ENCODE measurements around the gene LNX2.

The LNX2 gene

GRCh38 chr13:27559719-27560118 lies 60.6 kb downstream of the LNX2 start:
- H3K4me1 ChIP-seq (ENCODE audit: low read length): peaks cover under 1% of the 10 kb centered on the region
- no peaks in the 10 kb centered on the region for H4K20me1 ChIP-seq (ENCODE audit: insufficient read depth, low read length)
- H3K4me2 ChIP-seq (ENCODE audit: low read length): no peak overlapping the region
- no peaks in the 10 kb centered on the region for H3K27me3 ChIP-seq (ENCODE audit: low read depth, low read length)
- peaks cover 61% of the 10 kb centered on the region for H3K36me3 ChIP-seq (replicated peaks; ENCODE audit: low read depth, low read length)
- no peak overlapping the region for H3K4me3 ChIP-seq (ENCODE audit: low read length)
- no peak overlapping the region for H3K27ac ChIP-seq (ENCODE audit: low read length)
- no peaks in the 10 kb centered on the region for H3K79me2 ChIP-seq (ENCODE audit: low read length)
- H3K9me3 ChIP-seq (ENCODE audit: insufficient read depth, low read length): no peaks in the 10 kb centered on the region
- H2AFZ ChIP-seq (ENCODE audit: low read depth, low read length): no peak overlapping the region
- no peak for TF ChIP-seq CTCF (IDR thresholded peaks at IDR 0.05; ENCODE audit: low read depth, low read length)
- TF ChIP-seq EZH2phosphoT487 (IDR thresholded peaks at IDR 0.05; ENCODE audit: low read depth): no peak
- H3K9ac ChIP-seq (ENCODE audit: low read length): no peak overlapping the region

- TF ChIP-seq EZH2phosphoT487 (IDR thresholded peaks at IDR 0.05; ENCODE audit: low read depth) (no peak), CTCF (IDR thresholded peaks at IDR 0.05; ENCODE audit: low read depth, low read length) (no peak)
- Histone ChIP-seq H3K27me3 (ENCODE audit: low read depth, low read length) (no peaks in the 10 kb centered on the region), H2AFZ (ENCODE audit: low read depth, low read length) (no peak overlapping the region), H3K4me3 (ENCODE audit: low read length) (no peak overlapping the region), H3K9me3 (ENCODE audit: insufficient read depth, low read length) (no peaks in the 10 kb centered on the region), H3K79me2 (ENCODE audit: low read length) (no peaks in the 10 kb centered on the region), H4K20me1 (ENCODE audit: insufficient read depth, low read length) (no peaks in the 10 kb centered on the region), H3K36me3 (replicated peaks; ENCODE audit: low read depth, low read length) (peaks cover 60% of the 10 kb centered on the region), H3K9ac (ENCODE audit: low read length) (no peak overlapping the region), H3K4me1 (ENCODE audit: low read length) (peaks cover 13% of the 10 kb centered on the region), H3K27ac (ENCODE audit: low read length) (no peak overlapping the region), H3K4me2 (ENCODE audit: low read length) (no peak overlapping the region)
These were observed 64.2 kb downstream of the LNX2 start for GRCh38 chr13:27556109-27556508.

GRCh38 chr13:27551562-27551961 lies 68.8 kb downstream of the LNX2 start:
- no peak overlapping the region for H3K4me2 ChIP-seq (ENCODE audit: low read length)
- peaks cover 67% of the 10 kb centered on the region for H3K36me3 ChIP-seq (replicated peaks; ENCODE audit: low read depth, low read length)
- no peaks in the 10 kb centered on the region for H4K20me1 ChIP-seq (ENCODE audit: insufficient read depth, low read length)
- H2AFZ ChIP-seq (ENCODE audit: low read depth, low read length): no peak overlapping the region
- H3K4me1 ChIP-seq (ENCODE audit: low read length): peaks cover 13% of the 10 kb centered on the region
- no peak overlapping the region for H3K4me3 ChIP-seq (ENCODE audit: low read length)
- H3K27ac ChIP-seq (ENCODE audit: low read length): no peak overlapping the region
- no peak overlapping the region for H3K9ac ChIP-seq (ENCODE audit: low read length)
- no peaks in the 10 kb centered on the region for H3K9me3 ChIP-seq (ENCODE audit: insufficient read depth, low read length)
- TF ChIP-seq CTCF (IDR thresholded peaks at IDR 0.05; ENCODE audit: low read depth, low read length) (no peak), EZH2phosphoT487 (IDR thresholded peaks at IDR 0.05; ENCODE audit: low read depth) (no peak)
- no peaks in the 10 kb centered on the region for H3K79me2 ChIP-seq (ENCODE audit: low read length)
- no peaks in the 10 kb centered on the region for H3K27me3 ChIP-seq (ENCODE audit: low read depth, low read length)

GRCh38 chr13:27549406-27549981 lies 70.8 kb downstream of the LNX2 start:
- H3K27me3 ChIP-seq (ENCODE audit: low read depth, low read length): no peaks in the 10 kb centered on the region
- no peak overlapping the region for H2AFZ ChIP-seq (ENCODE audit: low read depth, low read length)
- peaks cover 9% of the 10 kb centered on the region for H3K4me1 ChIP-seq (ENCODE audit: low read length)
- no peaks in the 10 kb centered on the region for H3K79me2 ChIP-seq (ENCODE audit: low read length)
- peaks cover 47% of the 10 kb centered on the region for H3K36me3 ChIP-seq (replicated peaks; ENCODE audit: low read depth, low read length)
- H3K9me3 ChIP-seq (ENCODE audit: insufficient read depth, low read length): no peaks in the 10 kb centered on the region
- no peak overlapping the region for H3K9ac ChIP-seq (ENCODE audit: low read length)
- H4K20me1 ChIP-seq (ENCODE audit: insufficient read depth, low read length): no peaks in the 10 kb centered on the region
- no peak for TF ChIP-seq EZH2phosphoT487 (IDR thresholded peaks at IDR 0.05; ENCODE audit: low read depth)
- TF ChIP-seq CTCF (IDR thresholded peaks at IDR 0.05; ENCODE audit: low read depth, low read length): no peak
- no peak overlapping the region for H3K4me2 ChIP-seq (ENCODE audit: low read length)
- no peak overlapping the region for H3K4me3 ChIP-seq (ENCODE audit: low read length)
- no peak overlapping the region for H3K27ac ChIP-seq (ENCODE audit: low read length)
